Epithelial cell of proximal tubule (primary cell): ENCODE measurements around the gene HHATL. TPM values are rescaled to one million over a fixed set of nuclear protein-coding genes. Genes with fewer than 3 reads are reported as not detected.

Experiments
- DNase-seq: peaks from one replicate; pipeline ENCODE4 v3.0.0-alpha.2; 2011; ENCODE audit warnings: low read depth
- H3K4me3 ChIP-seq: 2 replicates; pipeline ENCODE4 v1.5.1; 2011; ENCODE audit warnings: low read depth, mild to moderate bottlenecking, low read length
- total RNA-seq: library from RNA; depleted of rRNA; stranded (reverse); fragments of >200 nt; gene quantifications from 2 replicates; pipeline ENCODE4 v1.2.3, GENCODE V29; 2015
- TF ChIP-seq, protein P1 (sequence below): conservative IDR thresholded peaks from 2 replicates; pipeline ENCODE4 v1.5.1; 2012; ENCODE audit warnings: low read depth, mild to moderate bottlenecking, low read length

The HHATL gene
- total RNA-seq, 1 donor from 2014 or later, result not detected

- no peak for DNase-seq
- TF ChIP-seq, protein P1, sequence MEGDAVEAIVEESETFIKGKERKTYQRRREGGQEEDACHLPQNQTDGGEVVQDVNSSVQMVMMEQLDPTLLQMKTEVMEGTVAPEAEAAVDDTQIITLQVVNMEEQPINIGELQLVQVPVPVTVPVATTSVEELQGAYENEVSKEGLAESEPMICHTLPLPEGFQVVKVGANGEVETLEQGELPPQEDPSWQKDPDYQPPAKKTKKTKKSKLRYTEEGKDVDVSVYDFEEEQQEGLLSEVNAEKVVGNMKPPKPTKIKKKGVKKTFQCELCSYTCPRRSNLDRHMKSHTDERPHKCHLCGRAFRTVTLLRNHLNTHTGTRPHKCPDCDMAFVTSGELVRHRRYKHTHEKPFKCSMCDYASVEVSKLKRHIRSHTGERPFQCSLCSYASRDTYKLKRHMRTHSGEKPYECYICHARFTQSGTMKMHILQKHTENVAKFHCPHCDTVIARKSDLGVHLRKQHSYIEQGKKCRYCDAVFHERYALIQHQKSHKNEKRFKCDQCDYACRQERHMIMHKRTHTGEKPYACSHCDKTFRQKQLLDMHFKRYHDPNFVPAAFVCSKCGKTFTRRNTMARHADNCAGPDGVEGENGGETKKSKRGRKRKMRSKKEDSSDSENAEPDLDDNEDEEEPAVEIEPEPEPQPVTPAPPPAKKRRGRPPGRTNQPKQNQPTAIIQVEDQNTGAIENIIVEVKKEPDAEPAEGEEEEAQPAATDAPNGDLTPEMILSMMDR, result no peak
- H3K4me3 ChIP-seq, result no peak overlapping the region
Measured at GRCh38 chr3:42690766-42691680, 11.6 kb downstream of the HHATL start.

DNA sequence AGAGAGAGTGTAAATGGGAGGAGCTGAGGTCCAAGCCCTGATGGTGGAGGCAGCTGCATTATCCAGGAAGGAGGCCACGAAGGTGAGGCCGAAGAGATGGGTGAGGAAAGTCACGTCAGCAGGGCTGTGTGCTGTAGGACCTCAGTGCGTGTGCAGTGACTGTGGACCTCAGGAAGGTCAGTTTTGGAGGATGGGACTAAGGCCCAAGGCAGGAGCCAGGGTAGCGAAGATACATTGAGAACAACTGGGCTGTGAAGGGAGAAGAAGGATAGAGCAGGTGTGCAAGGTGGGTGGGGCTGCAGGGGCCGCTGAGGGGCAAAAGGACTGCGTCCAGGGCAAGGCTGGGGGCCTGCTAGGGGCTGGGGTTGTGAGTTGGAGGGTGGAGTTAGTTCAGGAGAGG is 12.4 kb downstream of the HHATL start:
- TF ChIP-seq, protein P1, result no peak
- no peak overlapping the region for H3K4me3 ChIP-seq

GRCh38 chr3:42689421-42690014 is 13.1 kb downstream of the HHATL start:
- H3K4me3 ChIP-seq, result no peak overlapping the region
- DNase-seq, result no peak
- TF ChIP-seq, protein P1, result no peak

More for the DNA sequence above, 12.4 kb downstream of the HHATL start:
- no peak for DNase-seq

GRCh38 chr3:42688487-42689420 is 13.8 kb downstream of the HHATL start:
- DNase-seq, result no peak
- H3K4me3 ChIP-seq, result no peak overlapping the region
- TF ChIP-seq, protein P1, result no peak

GRCh38 chr3:42688016-42688415 is 14.6 kb downstream of the HHATL start:
- TF ChIP-seq, protein P1, result no peak
- DNase-seq, result no peak
- no peak overlapping the region for H3K4me3 ChIP-seq

GRCh38 chr3:42686832-42687650 is 15.6 kb downstream of the HHATL start:
- H3K4me3 ChIP-seq, result no peak overlapping the region
- no peak for DNase-seq
- TF ChIP-seq, protein P1, result no peak
